WERI-Rb-1 (cell line): ENCODE data around the gene JAZF1.

Experiments
- DNase-seq: peaks from one replicate; pipeline ENCODE4 v3.0.0-alpha.2; 2020
- H3K27ac ChIP-seq: fragments of 250-450 bp; sonication (Bioruptor Pico); 2 replicates; pipeline ENCODE4 v1.5.1; 2020; ENCODE audit warnings: mild to moderate bottlenecking, moderate library complexity
- H3K27me3 ChIP-seq: fragments of 250-450 bp; sonication (Bioruptor Pico); 2 replicates; pipeline ENCODE4 v1.5.1; 2021; ENCODE audit warnings: mild to moderate bottlenecking, low read depth, moderate library complexity; ENCODE audit not compliant: insufficient read depth, severe bottlenecking
- H3K36me3 ChIP-seq: fragments of 250-450 bp; sonication (Bioruptor Pico); 2 replicates; pipeline ENCODE4 v1.5.1; 2020; ENCODE audit warnings: mild to moderate bottlenecking, moderate library complexity
- H3K4me3 ChIP-seq: 2 replicates; pipeline ENCODE4 v1.5.1; 2011; ENCODE audit warnings: low read depth, mild to moderate bottlenecking, control low read depth, low read length
- H3K9me3 ChIP-seq: fragments of 250-450 bp; sonication (Bioruptor Pico); 2 replicates; pipeline ENCODE4 v1.5.1; 2021; ENCODE audit warnings: mild to moderate bottlenecking, moderate library complexity; ENCODE audit not compliant: severe bottlenecking
- CTCF ChIP-seq: IDR thresholded peaks from 2 replicates; pipeline ENCODE4 v1.5.1; 2011; ENCODE audit warnings: low read depth, mild to moderate bottlenecking, control low read depth, inconsistent platforms, low read length

Gene JAZF1

GRCh38 chr7:28168393-28169158 lies 12.0 kb downstream of the JAZF1 start:
- peaks cover 11% of the 10 kb centered on the region for H3K27me3 ChIP-seq
- H3K27ac ChIP-seq = no peak overlapping the region
- no peak overlapping the region for H3K4me3 ChIP-seq
- no peaks in the 10 kb centered on the region for H3K9me3 ChIP-seq
- no peak for DNase-seq
- no peak for TF ChIP-seq CTCF
- H3K36me3 ChIP-seq = no peaks in the 10 kb centered on the region

GRCh38 chr7:28166982-28167715 lies 13.4 kb downstream of the JAZF1 start:
- no peak for DNase-seq
- Histone ChIP-seq H3K27me3 (peaks cover 12% of the 10 kb centered on the region), H3K36me3 (no peaks in the 10 kb centered on the region), H3K4me3 (no peak overlapping the region), H3K27ac (no peak overlapping the region), H3K9me3 (no peaks in the 10 kb centered on the region)
- TF ChIP-seq CTCF = no peak

- Histone ChIP-seq H3K9me3 (no peaks in the 10 kb centered on the region), H3K4me3 (no peak overlapping the region), H3K27ac (no peak overlapping the region), H3K36me3 (no peaks in the 10 kb centered on the region), H3K27me3 (peaks cover 13% of the 10 kb centered on the region)
- TF ChIP-seq CTCF = no peak
- DNase-seq = no peak
Observed at GRCh38 chr7:28165961-28166955, 14.3 kb downstream of the JAZF1 start.

GRCh38 chr7:28165261-28165660 lies 15.3 kb downstream of the JAZF1 start:
- Histone ChIP-seq H3K36me3 (no peaks in the 10 kb centered on the region), H3K27ac (no peak overlapping the region), H3K9me3 (no peaks in the 10 kb centered on the region), H3K27me3 (peaks cover 8% of the 10 kb centered on the region), H3K4me3 (no peak overlapping the region)
- DNase-seq = no peak
- no peak for TF ChIP-seq CTCF

- DNase-seq = no peak
- H3K27me3 ChIP-seq = peaks cover 8% of the 10 kb centered on the region
- no peaks in the 10 kb centered on the region for H3K9me3 ChIP-seq
- no peak for TF ChIP-seq CTCF
- no peak overlapping the region for H3K4me3 ChIP-seq
- H3K36me3 ChIP-seq = no peaks in the 10 kb centered on the region
- no peak overlapping the region for H3K27ac ChIP-seq
Observed at GRCh38 chr7:28163949-28164348, 16.6 kb downstream of the JAZF1 start.
